Central memory CD4-positive, alpha-beta T cell (primary cell): ENCODE data around the gene HADHB.
A peak's percentile ranks its signal among the peaks of the same experiment; 100 is the strongest.
"Not testable (repeated sequence)": the region's sequence is repeated elsewhere in the genome, so short reads cannot be mapped to it uniquely, and the experiment has no call there.

Experiments used
- DNase-seq: peaks from one replicate; pipeline ENCODE4 v3.0.0; 2022

Gene HADHB

DNA sequence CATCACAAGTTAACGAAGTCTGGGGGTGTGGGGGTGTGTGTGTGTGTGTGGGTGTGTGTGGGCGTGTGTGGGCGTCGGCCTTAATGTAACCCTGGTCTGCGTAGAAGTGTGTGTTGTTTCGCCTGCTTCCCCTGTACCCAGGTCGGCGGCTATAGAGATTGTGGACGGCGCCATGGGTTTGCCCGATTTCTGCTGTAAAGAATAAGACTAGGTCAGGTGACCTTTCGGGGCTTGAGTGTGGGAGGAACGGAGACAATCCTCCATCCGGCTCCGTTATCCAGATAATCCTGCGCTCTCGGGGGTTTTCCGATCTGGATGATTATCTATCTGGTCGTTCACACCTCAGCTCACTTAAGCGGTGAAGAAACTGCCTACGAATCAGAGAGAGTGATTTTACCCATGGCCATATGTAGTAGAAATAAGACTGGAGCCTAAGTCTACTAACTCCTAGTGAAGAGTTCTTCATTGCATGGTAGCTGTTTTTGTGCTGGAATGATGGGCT lies 543 bp downstream of the HADHB start:
- peak; percentile 52 for DNase-seq

DNA sequence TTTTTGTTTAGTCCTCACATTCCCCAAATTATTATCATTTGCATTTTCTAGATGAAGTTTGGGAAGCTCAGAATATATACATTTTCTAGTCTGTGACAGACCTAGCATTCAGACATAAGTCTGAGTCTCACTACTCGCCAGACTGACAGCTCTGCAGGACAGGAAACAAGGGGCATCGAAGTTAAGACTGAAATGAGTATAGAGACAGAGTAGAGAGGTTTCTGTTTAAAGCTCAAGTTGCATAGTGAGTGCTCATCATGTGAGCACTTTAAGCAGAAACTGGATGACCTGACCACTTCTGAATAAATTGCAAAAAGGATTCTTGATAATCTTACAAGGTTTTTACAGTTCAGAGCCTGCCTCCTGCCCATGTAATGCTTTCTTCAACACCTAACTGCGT lies 1.1 kb downstream of the HADHB start:
- no peak for DNase-seq

DNA sequence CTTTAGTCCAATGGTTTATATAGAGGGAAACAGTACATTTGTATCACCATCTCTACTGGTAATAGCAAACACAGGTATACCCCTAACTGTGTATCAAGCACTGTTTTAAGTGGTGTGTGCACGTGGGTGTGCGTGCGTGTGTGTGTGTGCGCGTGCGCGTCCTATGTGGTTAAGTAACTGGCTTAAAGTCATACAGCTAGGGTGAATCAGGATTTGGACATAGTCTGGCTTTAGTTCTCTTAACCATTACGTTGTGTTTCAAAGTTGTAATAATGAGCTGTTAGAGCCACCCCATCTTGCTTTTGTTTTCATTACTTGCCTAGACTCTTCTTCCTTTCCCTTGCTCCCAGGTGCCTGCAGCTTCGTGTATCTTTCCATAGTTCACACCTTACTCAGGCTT lies 2.1 kb downstream of the HADHB start:
- DNase-seq, result peak; percentile 18

DNA sequence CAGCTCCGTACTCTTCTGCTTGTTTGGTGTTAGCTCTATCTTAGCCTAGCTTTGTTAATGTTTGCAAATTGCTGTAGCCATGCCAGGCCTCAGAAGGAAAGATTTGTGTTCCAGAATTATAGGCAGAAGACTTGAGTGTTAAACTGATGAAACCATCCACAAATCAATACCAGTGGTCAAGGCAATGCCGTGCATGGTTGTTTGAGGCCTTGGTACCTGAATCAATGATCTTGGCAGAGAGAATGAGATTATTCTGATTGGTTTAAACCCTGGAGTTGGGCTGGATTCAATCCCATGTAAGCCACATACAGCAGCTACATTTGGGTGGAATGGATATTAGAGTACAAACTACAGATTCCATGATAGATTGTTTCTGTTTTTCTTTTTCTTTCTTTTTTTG lies 4.9 kb downstream of the HADHB start:
- DNase-seq, result no peak

DNA sequence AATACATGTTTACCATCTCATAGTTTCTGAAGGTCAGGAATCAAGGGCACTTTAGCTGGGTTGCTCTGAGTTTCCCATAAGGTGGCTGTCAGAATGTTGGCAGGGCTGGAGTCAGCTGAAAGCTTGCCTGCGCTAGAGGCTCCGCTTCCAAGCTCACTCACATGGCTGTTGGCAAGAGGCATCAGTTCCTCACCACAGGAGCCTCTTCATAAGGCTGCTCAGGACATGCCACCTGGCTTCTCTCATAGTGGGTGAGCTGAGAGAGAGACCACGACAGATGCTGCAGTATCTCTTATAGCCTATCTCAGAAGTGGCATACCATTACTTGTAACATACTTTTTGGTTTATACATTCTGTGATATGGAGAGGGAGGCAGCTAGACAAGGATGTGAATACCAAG lies 7.2 kb downstream of the HADHB start:
- DNase-seq, result no peak

DNA sequence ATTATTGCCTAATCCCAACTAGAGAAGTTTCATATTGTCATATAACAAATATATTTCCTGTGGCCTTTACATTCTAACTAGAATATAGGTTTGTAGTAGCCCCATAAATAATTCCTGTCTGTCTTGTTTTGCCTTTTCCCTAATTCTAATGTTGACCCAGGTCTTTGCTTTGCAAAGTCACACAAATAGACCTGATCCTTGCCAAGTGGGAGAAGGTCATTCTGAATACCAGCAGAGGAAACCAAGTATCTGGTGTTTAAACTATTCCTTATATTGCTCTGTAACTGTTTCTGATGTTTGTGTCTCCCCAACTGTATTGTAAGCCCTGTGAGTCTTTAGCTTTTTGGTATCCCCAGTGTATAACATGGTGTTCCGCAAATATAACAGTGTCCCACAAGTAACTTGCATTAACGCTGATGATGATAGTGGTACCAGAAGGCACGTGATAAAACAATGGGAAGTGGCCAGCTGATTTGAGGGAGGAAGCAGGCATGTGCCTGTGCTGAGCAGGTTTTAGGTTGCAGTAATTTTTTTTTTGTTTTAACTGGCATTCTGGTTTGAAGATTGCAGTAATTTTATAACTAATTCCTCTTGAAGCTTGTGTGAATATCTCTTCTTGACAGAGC lies 11.1 kb downstream of the HADHB start:
- DNase-seq, result no peak

DNA sequence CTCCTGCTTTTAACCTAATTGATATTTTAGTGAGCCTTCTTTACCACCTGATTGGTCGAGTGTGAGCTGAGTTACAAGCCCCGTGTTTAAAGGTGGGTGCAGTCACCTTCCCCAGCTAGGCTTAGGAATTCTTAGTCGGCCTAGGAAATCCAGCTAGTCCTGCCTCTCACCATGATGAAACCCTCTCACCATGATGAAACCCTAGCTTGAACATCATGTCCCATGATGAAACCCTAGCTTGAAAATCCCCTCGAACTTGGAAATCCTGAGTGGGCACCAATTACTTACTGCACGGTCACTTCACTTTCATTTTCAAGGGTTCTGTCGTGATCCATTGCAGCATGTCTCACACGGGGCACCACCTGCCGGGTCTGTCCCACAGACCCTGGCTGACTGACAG lies 14.1 kb downstream of the HADHB start:
- not testable (repeated sequence) for DNase-seq

DNA sequence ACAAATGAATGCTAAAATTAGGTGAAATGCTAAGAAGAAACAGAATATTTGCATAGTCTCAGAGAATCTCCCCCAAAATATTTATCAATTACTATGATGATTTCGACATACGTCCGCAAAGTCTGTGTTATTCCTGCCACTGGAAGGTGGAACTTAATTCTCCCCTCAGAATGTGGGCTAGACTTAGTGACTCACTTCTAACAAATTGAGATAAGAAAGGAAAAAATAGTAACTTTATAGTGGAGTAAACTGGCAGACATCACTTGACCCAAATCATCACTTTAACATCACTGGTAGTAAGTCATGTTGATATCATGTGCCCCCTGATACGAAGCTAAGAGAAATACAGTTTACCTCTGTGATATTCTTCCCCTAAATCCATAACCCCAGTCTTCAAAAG lies 23.5 kb downstream of the HADHB start:
- no peak for DNase-seq

DNA sequence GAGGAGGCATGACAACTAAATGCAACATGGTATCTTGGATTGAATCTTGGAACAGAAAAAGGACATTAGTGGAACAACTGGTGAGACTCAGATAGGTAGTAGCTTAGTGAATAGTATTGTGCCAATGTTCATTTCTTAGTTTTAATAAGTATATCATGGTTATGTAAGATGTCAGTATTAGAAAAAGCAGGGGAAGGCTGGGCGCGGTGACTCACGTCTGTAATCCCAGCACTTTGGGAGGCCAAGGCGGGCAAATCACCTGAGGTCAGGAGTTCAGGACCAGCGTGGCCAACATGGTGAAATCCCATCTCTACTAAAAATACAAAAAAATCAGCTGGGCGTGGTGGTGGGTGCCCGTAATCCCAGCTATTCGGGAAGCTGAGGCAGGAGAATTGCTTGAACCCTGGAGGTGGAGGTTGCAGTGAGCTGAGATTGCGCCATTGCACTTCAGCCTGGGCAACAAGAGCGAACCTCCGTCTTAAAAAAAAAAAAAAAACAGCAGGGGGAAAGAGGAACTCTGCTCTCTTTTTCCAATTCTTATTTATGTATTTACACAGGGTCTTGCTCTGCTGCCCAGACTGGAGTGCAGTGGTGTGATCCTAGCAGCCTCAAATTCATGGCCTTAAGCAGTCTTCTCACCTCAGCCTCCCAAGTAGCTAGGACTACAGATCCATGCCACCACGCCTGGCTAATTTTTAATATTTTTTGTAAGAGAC lies 24.1 kb downstream of the HADHB start:
- DNase-seq, result not testable (repeated sequence)

DNA sequence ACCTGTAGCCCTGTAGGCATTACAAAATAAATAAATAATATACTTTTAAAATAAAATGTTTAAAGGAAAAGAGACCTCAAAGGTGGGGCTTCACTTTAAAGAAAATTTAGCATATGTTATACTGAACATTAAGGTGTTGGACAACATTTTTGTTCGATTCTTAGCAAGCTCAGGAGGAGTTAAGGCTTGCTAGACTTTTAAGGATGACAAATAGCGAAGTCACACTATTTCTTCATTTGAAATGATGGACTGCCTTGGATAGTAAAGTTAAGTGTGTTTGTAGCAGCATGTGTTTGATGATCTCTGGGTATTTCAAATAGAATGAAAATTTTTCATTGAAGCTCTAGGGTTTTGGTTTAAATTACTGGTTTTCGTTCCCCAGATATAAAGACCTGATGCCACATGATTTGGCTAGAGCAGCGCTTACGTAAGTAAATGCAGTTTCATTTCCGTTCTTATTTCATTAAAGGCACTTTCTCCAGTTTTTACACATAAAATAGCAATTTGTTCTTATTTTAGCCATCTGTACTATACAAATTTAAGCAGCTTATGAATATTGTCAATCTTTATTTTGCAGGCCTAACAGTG lies 24.9 kb downstream of the HADHB start:
- no peak for DNase-seq

DNA sequence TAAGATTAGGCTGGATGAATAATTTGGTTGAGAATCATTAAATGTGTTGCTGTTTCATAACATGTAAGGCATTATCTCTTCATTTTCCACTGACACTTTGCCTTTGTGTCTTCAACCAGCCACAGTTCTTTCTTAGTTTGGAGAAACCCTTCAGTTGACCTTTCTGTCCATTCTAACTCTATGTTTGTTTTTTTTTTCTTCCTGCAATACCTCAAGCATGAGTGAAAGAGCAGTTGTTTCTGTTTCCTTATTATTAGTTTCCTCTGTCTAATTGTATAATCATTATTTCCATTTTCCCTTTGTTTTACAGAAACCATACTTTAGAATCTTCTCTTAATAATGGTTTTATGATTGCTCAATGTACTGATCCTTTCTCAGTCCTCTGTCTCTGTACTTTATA lies 25.6 kb downstream of the HADHB start:
- no peak for DNase-seq

DNA sequence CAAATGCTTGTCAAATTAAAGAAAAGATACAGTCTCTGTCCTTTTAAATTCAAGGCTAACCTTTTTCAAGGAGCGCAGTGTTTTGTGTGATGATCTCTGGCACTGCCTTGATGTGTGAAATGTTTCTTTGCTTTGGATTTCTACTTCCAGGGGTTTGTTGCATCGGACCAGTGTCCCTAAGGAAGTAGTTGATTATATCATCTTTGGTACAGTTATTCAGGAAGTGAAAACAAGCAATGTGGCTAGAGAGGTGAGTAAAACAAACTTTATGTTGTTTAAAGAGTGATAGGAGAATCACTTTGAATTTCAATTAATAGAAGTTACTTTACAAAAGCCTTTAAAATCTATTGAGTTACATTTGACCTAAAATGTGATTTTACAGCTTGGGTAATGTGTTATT lies 28.8 kb downstream of the HADHB start:
- no peak for DNase-seq

DNA sequence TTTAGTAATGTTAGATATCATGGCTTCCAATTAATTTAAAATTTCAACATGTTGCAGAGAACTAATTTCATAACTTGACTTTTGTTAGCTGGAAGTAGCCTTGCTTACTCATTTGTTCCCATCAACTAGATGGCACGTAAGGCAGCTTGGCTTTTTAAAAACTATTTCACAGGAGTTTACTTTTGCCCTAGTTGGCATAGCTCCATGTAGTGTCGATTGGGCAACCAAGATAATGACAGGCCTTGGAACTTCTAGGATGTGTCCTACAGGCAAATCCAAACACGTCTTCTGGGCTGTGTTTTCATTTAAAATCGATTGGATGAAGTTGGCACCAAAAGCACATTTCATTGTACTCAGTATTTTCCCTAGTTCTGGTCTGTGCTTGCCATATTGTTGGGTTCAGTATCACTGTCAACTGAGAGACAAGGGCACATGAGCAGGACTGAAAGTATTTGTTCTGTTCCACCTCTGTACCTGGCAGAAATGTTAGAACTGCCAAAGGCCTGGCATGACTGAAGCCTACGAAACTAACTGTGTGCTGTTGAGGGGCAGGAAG lies 29.4 kb downstream of the HADHB start:
- DNase-seq, result no peak

DNA sequence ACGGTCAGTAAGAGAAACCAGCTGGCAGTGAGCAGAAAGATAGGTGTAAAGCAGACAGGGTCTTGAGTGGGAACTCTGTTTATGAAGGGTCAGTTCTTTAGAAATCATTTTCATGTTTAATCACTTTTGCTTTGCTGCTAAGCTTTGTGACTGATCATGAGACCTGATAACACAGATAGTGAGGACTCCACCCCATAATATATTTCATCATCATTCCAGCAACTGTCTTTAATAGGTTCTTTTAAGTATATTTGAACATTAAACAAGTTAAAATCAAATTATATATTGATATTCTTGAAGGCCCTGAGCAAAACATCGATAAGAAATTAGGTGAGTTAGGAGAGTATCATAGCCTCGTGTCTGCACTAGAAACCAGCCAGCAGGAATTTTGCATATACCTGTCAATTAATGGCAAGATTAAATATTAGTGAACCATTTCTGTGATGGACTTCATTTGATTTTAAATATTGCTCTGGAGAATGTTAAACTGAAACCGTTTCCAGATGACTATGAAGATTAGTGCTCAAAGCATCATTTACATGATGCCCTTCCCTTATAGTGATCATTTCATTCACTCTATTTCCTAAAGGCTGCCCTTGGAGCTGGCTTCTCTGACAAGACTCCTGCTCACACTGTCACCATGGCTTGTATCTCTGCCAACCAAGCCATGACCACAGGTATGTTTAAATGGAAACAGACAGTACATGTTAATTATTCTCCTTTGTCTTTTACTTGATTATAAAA lies 31.9 kb downstream of the HADHB start:
- no peak for DNase-seq

DNA sequence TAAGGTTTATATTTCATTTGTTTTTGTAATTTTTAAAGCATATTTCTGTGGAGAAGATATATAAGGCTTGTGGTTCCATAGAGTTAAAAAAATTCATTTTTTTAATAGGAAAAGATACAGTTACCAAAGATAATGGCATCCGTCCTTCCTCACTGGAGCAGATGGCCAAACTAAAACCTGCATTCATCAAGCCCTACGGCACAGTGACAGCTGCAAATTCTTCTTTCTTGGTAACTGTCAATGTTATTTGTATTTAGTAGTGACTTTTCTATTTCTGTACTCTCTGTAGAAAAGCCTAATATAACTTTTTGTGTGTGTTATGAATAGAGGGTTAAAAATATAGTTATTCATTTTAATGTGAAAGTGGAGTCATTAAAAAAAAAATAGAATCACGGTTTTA lies 35.1 kb downstream of the HADHB start:
- DNase-seq, result no peak

DNA sequence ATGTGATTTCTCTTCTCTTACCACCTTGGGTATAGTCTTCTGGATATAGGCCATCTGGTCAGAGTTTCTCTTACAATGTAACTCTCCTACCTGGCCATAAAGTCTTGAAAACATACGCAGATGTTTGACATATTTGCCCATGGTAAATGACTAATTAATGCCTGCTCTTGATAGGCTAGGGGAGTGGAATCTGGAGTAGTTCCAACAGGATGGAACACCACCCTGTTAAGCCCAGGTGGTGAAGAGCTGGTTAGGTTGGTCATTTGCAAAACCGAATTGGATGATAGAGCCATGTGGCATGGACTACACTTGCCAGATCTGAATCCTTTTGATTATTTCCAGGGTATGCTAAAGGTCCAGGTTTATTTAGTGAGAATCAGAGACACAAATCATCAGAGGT lies 36.5 kb downstream of the HADHB start:
- DNase-seq, result no peak

DNA sequence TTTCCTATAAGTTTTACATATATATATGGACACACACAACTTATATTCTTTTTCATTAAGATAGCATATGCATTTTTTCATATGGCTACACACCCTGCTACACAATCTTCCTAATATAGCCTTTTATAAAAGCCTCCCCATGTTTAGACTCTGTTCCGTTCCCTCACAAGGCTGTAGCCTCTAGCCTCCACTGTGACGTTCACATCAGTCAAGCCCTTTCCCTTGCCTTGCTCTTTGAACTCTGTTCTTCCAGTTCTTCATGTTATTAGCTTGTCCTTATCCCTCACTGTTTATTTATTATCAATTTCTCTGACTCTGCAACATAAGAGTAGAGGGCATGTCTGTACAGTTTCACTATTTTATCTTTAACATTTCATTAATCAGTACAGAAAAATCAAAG lies 38.9 kb downstream of the HADHB start:
- no peak for DNase-seq

DNA sequence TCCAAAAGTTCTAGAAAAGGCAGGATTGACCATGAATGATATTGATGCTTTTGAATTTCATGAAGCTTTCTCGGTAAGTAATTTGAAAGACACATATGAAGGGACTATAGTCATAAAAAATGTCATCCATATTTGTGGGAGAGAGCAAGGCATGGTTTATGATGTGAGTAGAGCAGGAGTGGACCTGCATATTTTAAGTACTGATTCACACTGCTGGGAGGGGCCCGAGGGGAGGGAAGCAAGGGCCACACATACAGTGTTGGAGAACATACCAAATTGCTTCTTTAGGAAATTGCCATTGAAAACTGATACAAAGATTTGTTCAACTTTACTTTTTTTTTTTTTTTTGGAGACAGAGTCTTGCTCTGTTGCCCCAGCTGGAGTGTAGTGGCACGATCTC lies 39.4 kb downstream of the HADHB start:
- DNase-seq, result no peak

DNA sequence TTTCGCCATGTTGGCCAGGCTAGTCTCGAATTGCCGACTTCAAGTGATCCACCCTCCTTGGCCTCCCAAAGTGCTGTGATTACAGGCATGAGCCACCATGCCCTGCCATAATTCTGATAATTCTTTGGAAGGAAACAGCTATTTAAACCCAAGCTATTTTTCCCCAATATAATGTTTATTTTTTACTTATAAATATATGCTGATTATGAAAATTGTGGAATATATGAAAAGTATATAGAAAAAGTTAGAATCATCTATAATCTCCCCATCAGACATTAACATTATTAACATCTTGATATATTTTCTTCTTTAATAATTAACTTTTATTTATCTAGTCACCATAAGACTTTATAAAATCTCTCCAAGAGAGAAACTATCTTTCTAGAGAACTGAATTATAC lies 41.2 kb downstream of the HADHB start:
- no peak for DNase-seq

DNA sequence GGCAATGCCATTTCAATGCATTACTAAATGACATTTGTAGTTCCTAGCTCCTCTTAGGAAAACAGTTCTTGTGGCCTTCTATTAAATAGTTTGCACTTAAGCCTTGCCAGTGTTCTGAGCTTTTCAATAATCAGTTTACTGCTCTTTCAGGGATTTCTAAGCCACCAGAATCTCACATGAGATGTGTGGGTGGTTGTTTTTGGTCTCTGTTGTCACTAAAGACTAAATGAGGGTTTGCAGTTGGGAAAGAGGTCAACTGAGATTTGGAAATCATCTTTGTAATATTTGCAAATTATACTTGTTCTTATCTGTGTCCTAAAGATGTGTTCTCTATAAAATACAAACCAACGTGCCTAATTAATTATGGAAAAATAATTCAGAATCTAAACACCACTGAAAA lies 45.3 kb downstream of the HADHB start:
- no peak for DNase-seq

DNA sequence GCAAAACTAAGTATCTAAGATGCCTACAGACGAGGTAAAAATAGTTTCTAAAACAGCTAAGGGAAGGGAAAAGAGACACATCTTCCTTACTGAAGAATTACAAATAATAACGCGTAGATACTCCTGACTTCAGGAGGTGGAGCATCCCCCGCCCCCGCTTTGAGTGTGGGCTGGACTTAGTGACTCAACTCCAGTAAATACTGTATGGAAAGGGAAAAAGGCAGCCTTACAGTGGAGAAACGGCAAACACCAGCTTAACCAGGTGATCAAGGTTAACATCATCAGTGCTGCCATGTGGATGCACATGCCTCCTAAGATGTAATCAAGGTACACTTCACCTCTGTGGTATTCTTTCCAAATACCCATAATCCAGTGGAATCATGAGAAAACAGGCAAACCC lies 47.9 kb downstream of the HADHB start:
- DNase-seq, result no peak

DNA sequence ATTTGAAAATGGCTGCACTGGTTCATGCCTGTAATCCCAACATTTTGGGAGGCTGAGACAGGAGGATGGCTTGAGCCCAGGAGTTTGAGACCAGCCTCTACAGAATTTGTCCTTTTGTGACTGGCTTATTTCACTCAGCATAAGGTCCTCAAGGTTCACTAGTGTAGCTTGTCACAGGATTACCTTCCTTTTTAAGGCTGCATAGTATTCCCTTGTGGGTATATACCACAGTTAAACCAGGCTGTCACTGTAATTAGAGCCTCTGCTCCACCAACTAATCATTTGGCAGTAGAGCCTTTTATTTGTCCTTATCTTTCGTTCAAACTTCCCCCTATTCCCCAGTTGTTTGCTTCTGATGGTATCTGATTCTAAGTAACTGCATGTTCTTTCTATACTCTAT lies 50.8 kb downstream of the HADHB start:
- no peak for DNase-seq

DNA sequence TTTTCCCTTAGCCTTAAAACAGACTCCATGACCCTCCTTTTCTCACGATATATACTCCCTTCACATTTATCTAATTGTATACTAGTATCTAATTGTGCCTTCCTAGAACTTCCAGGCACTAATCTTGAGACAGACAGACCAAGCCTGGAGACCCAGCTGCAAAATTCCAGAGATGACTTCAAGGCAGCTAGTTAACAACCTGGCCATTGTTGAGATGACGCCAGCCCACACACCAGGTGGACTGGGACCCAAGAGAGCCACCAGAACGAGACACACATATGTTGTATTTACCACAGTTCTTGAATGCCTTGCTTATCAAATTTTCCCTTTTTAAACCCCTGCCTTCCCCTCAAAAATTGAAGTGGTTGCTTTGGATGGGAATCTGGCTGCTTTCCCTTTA lies 52.3 kb downstream of the HADHB start:
- no peak for DNase-seq

DNA sequence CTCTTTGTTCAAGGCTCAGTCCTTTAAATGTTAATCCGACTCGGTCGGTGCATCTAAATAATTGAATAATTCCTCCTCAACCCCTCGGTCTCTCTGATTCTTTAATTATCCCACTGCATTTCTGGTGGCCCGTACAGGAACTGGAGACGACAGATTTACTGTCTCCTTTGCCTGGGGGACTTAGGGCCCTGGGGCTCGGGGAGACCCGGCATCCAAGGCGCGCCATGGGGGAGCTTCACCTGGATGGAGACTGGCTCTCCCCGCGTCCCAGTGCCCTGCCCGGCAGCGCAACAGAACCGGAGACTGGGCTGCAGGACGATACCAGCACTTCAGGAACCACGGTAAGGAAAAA lies 53.5 kb downstream of the HADHB start:
- DNase-seq, result no peak
